Astrocyte (in vitro differentiated cells and primary cell): ENCODE results near the gene TRAPPC4.

Experiments
- CTCF ChIP-seq: IDR thresholded peaks from 2 replicates; pipeline ENCODE4 v1.5.1; 2011; ENCODE audit warnings: low read depth, mild to moderate bottlenecking, inconsistent platforms, low read length, moderate library complexity; ENCODE audit not compliant: insufficient read depth
- EZH2 ChIP-seq: IDR thresholded peaks from 2 replicates; pipeline ENCODE4 v1.6.1; 2012; ENCODE audit warnings: mild to moderate bottlenecking, low read length, inconsistent platforms; ENCODE audit not compliant: insufficient read depth

- no peak for TF ChIP-seq CTCF
- no peak for TF ChIP-seq EZH2
Observed at GRCh38 chr11:118973985-118974384, 44.6 kb upstream of the TRAPPC4 start.
